ENCODE results near the gene HERC3. TPM values are rescaled to one million over a fixed set of nuclear protein-coding genes. Genes with fewer than 3 reads are reported as not detected.

HERC3 gene
- polyA plus RNA-seq, 1 donor from 2014 or later, result 32.6 TPM

DNA sequence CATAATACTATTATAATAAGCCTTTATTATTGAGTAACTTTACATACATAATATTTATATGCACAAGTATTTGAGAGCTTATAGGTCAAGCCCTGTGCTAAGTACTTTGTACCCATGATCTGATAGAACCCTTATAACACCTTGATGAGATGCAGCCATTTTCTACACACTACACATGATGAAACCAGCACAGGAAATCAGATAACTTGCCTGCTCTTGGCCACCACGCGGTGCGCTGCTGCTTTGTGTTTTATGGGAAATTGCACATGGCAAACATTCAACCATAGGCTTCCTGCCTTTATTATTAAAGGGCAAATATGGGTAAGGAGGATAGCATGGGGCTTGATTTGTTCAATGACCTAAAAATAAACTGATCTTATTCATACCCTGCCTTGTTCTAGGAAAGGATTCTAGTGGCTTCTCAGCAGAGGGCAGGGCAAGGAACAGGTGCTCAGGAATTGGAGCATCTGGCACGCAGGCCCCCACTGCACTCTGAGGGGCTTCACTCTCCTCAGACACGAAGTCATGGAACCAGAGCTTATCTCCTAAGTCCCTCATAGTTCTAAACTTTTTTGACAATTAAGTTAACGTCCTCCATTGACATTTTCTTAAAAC, 137.0 kb downstream of the HERC3 start:
- no peaks in the 10 kb centered on the region for H3K4me1 Mint-ChIP-seq
- H3K27me3 Mint-ChIP-seq, result no peaks in the 10 kb centered on the region
- H3K27ac Mint-ChIP-seq, result no peak overlapping the region
- no peaks in the 10 kb centered on the region for H3K9me3 Mint-ChIP-seq
- no peak overlapping the region for H3K4me3 Mint-ChIP-seq
- peaks cover 10% of the 10 kb centered on the region for H3K36me3 Mint-ChIP-seq

DNA sequence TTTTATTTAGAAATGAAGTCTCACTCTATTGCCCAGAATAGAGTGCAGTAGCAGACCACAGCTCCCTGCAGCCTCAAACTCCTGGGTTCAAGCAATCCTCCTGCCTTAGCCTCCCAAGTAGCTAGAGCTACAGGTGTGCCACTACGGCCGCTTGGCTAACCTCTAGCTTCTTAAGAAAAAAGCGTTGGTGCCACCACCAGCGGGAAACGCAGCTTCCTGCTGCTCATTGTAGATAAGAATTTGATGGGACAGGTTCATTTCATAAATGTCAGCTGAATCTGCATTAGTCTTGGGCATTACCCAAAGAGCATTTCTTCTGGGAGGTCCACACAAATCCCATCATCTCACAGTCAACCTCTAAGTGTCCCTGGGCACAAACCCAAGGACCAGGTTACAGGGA, 138.5 kb downstream of the HERC3 start:
- Mint-ChIP-seq H3K27ac (no peak overlapping the region), H3K9me3 (no peaks in the 10 kb centered on the region), H3K4me3 (no peak overlapping the region), H3K36me3 (peaks cover 10% of the 10 kb centered on the region), H3K4me1 (no peaks in the 10 kb centered on the region), H3K27me3 (no peaks in the 10 kb centered on the region)

DNA sequence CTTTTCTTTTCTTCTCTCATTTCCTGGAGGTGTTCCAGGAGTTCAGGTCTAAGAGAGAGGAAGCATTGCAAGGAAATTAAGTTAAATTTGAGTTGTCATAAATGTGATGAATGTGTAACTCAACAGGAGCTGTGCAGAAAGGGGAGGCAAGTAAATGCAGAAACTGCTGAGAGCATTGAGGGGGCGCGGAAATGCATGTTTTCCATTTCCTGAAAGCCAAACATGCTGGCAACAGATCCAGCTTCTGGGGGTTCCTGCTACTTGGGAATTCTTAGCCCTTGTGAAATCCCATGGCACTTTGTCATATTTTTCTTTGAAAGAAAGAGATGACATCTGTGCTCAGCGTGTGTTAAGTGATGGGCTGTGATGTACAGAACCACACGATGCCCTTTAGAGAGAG, 139.1 kb downstream of the HERC3 start:
- Mint-ChIP-seq H3K27ac (no peak overlapping the region), H3K36me3 (peaks cover 10% of the 10 kb centered on the region), H3K4me3 (no peak overlapping the region)

GRCh38 chr4:88732714-88733368, 140.6 kb downstream of the HERC3 start:
- H3K9me3 Mint-ChIP-seq, result no peaks in the 10 kb centered on the region
- H3K27ac Mint-ChIP-seq, result no peak overlapping the region
- H3K27me3 Mint-ChIP-seq, result no peaks in the 10 kb centered on the region
- H3K4me3 Mint-ChIP-seq, result no peak overlapping the region
- peaks cover 7% of the 10 kb centered on the region for H3K36me3 Mint-ChIP-seq
- H3K4me1 Mint-ChIP-seq, result peaks cover 9 to 20% (median 11%) of the 10 kb centered on the region in 3 donors

More for the DNA sequence above, 139.1 kb downstream of the HERC3 start:
- peaks cover 0 to 6% (median under 1%) of the 10 kb centered on the region in 3 donors for H3K4me1 Mint-ChIP-seq
- no peaks in the 10 kb centered on the region for H3K9me3 Mint-ChIP-seq
- no peaks in the 10 kb centered on the region for H3K27me3 Mint-ChIP-seq

GRCh38 chr4:88734403-88734949, 142.2 kb downstream of the HERC3 start:
- no peaks in the 10 kb centered on the region for H3K9me3 Mint-ChIP-seq
- no peaks in the 10 kb centered on the region for H3K27me3 Mint-ChIP-seq
- H3K4me3 Mint-ChIP-seq, result no peak overlapping the region
- peak overlapping the region in 1 of 3 donors; percentile 44 for H3K27ac Mint-ChIP-seq
- peaks cover 12 to 23% (median 17%) of the 10 kb centered on the region in 3 donors for H3K4me1 Mint-ChIP-seq
- peaks cover 7% of the 10 kb centered on the region for H3K36me3 Mint-ChIP-seq

DNA sequence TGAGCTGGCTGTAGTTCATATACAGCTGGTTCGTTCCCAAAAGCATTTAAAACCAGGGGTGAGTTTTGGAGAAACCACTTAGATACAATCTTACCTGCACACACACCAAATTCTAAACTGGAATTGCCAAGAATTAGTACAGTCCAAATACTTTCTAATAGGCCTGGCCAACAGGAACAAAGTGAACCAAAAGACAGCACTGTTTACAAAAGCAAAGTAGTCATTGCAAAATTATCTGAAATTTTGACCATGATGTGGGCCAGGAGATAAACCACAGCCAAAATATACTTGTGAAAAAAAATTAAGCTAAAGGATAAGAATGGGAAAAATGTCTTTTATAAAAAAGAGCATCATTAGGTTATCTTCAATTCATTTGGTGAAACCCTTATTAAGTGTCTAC, 143.3 kb downstream of the HERC3 start:
- Mint-ChIP-seq H3K27me3 (no peaks in the 10 kb centered on the region), H3K9me3 (peaks cover 0 to 3% (median 0%) of the 10 kb centered on the region in 3 donors), H3K4me1 (peaks cover 12 to 28% (median 17%) of the 10 kb centered on the region in 3 donors), H3K4me3 (no peak overlapping the region), H3K27ac (no peak overlapping the region), H3K36me3 (peaks cover 4% of the 10 kb centered on the region)

- Mint-ChIP-seq H3K9me3 (peaks cover 0 to 3% (median 0%) of the 10 kb centered on the region in 3 donors), H3K4me3 (no peak overlapping the region), H3K4me1 (peaks cover 12 to 28% (median 17%) of the 10 kb centered on the region in 3 donors), H3K27me3 (no peaks in the 10 kb centered on the region), H3K36me3 (peaks cover under 1% of the 10 kb centered on the region), H3K27ac (no peak overlapping the region)
Measured at GRCh38 chr4:88736264-88736663, 144.0 kb downstream of the HERC3 start.

- Mint-ChIP-seq H3K36me3 (no peaks in the 10 kb centered on the region), H3K27ac (peak overlapping the region in 1 of 3 donors; percentile 75), H3K4me3 (peak overlapping the region; percentile 39 to 91 (median 61)), H3K9me3 (peaks cover 0 to 4% (median 0%) of the 10 kb centered on the region in 3 donors), H3K27me3 (no peaks in the 10 kb centered on the region), H3K4me1 (peaks cover 12 to 28% (median 17%) of the 10 kb centered on the region in 3 donors)
Measured at GRCh38 chr4:88737307-88737941, 145.1 kb downstream of the HERC3 start.

DNA sequence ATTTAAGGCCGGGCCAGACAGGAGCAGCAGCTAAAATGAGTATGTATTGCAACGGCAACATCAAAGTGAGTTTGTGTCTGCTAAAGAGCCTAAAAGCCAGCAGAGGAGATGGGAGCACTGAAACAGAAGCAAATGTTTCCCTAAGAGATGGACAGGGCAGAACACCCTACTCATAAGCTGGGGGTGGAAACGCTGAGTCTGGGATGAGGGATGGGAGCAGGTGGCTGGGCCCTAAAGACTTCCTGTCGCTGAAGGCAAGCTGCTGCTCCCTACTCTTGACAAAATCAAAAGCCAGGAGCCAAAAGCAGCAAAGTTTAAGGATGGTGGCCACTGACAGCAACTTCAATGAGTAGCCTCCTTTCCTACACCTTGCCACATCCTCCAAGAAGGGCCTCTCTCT, 145.9 kb downstream of the HERC3 start:
- Mint-ChIP-seq H3K4me3 (no peak overlapping the region), H3K36me3 (no peaks in the 10 kb centered on the region), H3K27ac (peak overlapping the region in 2 of 3 donors; percentile 18 to 43), H3K4me1 (peaks cover 12 to 28% (median 17%) of the 10 kb centered on the region in 3 donors), H3K9me3 (peaks cover 0 to 4% (median 0%) of the 10 kb centered on the region in 3 donors), H3K27me3 (no peaks in the 10 kb centered on the region)

- Mint-ChIP-seq H3K4me1 (peaks cover 5 to 10% (median 9%) of the 10 kb centered on the region in 3 donors), H3K9me3 (peaks cover 0 to 4% (median 0%) of the 10 kb centered on the region in 3 donors), H3K4me3 (no peak overlapping the region), H3K36me3 (no peaks in the 10 kb centered on the region), H3K27me3 (no peaks in the 10 kb centered on the region), H3K27ac (no peak overlapping the region)
Measured at GRCh38 chr4:88742561-88742960, 150.3 kb downstream of the HERC3 start.

DNA sequence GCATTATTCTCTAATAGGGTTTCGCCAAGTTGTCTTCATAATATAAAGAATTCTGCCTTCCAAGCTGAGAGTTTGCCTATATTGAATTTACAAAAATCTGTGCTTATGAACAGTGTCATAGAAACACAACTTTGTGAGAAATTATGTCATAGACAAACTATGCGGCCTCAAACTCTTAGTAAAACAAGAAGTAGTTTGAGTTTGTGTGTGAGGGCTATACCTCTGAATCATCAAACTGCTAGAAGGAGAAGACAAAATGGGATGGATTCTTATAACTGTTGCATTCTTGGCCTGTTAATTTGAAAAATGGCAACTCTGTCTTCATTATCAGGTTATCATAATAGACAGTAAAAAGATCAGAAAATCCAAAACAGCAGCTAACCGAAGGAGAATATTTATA, 151.4 kb downstream of the HERC3 start:
- peaks cover 0 to 4% (median 0%) of the 10 kb centered on the region in 3 donors for H3K9me3 Mint-ChIP-seq
- no peaks in the 10 kb centered on the region for H3K36me3 Mint-ChIP-seq
- peaks cover 0 to 5% (median 2%) of the 10 kb centered on the region in 3 donors for H3K4me1 Mint-ChIP-seq
- H3K4me3 Mint-ChIP-seq, result no peak overlapping the region
- H3K27ac Mint-ChIP-seq, result no peak overlapping the region
- H3K27me3 Mint-ChIP-seq, result no peaks in the 10 kb centered on the region

DNA sequence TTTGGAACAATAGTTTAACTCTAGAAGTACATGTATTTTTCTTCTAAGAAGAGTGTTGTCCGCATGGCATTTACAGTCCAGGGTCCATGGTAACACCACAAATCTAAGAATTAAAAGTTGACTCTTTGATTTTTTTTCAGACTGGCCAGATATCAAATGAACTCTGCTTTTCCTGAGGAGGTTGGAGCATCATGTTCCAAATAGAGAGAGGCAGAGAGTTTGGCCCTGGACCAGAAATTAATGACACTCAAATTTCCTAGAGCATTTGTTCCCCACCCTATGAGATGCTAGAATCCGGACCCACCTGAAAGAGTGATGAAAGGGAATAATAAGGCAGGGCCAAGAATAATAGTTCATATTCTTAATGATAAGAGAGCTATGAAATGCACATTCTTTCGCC, 152.3 kb downstream of the HERC3 start:
- Mint-ChIP-seq H3K4me3 (no peak overlapping the region), H3K27me3 (no peaks in the 10 kb centered on the region), H3K4me1 (peaks cover 0 to 5% (median 0%) of the 10 kb centered on the region in 3 donors), H3K36me3 (no peaks in the 10 kb centered on the region), H3K9me3 (peaks cover 0 to 4% (median 0%) of the 10 kb centered on the region in 3 donors), H3K27ac (no peak overlapping the region)

DNA sequence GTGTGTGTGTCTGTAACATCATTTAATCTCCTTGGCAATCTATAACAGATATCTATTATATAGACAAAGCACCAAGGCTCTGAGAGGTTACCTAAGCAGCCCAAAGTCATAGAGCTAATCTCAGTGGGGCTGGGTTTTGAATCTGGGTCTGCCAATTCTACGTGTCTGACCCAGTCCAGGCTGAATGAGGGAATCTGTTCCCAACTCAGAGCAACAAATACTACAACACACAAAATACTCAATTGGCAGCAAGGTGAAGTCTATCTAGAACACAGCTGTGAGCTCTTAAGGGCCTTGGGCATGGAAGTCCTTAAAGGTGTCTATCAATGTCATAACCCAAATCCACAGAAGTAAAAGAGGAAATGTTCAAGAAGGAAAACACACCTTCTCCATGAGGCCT, 152.9 kb downstream of the HERC3 start:
- no peak overlapping the region for H3K4me3 Mint-ChIP-seq
- H3K27me3 Mint-ChIP-seq, result no peaks in the 10 kb centered on the region
- H3K4me1 Mint-ChIP-seq, result peaks cover 0 to under 1% (median 0%) of the 10 kb centered on the region in 3 donors
- no peak overlapping the region for H3K27ac Mint-ChIP-seq
- H3K36me3 Mint-ChIP-seq, result no peaks in the 10 kb centered on the region
- H3K9me3 Mint-ChIP-seq, result peaks cover 0 to 1% (median 0%) of the 10 kb centered on the region in 3 donors

DNA sequence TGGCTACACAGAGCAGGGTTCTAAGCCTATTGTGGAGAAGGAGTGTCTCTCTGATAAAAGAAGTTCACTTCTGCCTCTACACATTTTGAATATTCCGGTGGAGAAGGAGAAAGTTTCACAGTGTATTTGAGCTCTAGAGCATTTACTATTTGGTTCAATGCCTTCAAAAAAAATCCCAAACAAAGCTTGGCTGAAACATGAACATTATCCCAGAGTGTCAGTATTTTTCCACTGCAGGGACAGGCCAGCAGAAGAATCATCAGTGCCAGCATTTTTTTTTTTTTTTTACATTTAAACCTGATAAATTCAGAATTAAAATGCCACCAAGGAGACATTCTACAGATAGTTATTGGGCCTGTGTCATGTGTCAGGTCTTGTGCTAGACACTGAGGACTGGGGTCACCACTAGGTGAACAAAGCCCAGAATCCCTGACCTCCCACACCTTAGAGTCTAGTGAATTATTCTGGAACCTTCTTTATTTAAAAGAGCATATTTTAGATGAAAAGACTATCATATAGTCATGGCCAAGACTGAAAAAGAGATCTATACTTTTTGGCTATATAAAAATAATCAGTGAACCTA, 153.4 kb downstream of the HERC3 start:
- H3K4me3 Mint-ChIP-seq, result no peak overlapping the region
- H3K36me3 Mint-ChIP-seq, result no peaks in the 10 kb centered on the region
- no peaks in the 10 kb centered on the region for H3K4me1 Mint-ChIP-seq
- H3K9me3 Mint-ChIP-seq, result peaks cover 0 to 1% (median 0%) of the 10 kb centered on the region in 3 donors
- no peaks in the 10 kb centered on the region for H3K27me3 Mint-ChIP-seq
- peak overlapping the region in 1 of 3 donors; percentile 47 for H3K27ac Mint-ChIP-seq

- H3K27me3 Mint-ChIP-seq, result no peaks in the 10 kb centered on the region
- peaks cover 0 to 1% (median 0%) of the 10 kb centered on the region in 3 donors for H3K9me3 Mint-ChIP-seq
- H3K36me3 Mint-ChIP-seq, result no peaks in the 10 kb centered on the region
- H3K4me3 Mint-ChIP-seq, result no peak overlapping the region
- H3K4me1 Mint-ChIP-seq, result no peaks in the 10 kb centered on the region
- peak overlapping the region in 1 of 3 donors; percentile 47 for H3K27ac Mint-ChIP-seq
Measured at GRCh38 chr4:88746206-88746605, 153.9 kb downstream of the HERC3 start.
